OCI-LY1 (cell line): ENCODE data around the gene MAGEA2.
"Not testable (repeated sequence)": the region's sequence is repeated elsewhere in the genome, so short reads cannot be mapped to it uniquely, and the experiment has no call there.

ENCODE experiments used
- H2AFZ ChIP-seq: fragments of 200-600 bp; sonication (generic), shearing (Covaris generic); 2 replicates; pipeline ENCODE4 v1.6.0; 2014; ENCODE audit warnings: antibody characterized with exemption, mild to moderate bottlenecking, low read length
- H3F3A ChIP-seq: fragments of 200-600 bp; sonication (generic), shearing (Covaris generic); 2 replicates; pipeline ENCODE4 v1.6.0; 2014; ENCODE audit warnings: mild to moderate bottlenecking, antibody characterized with exemption, low read length, moderate library complexity; ENCODE audit not compliant: insufficient read depth
- H3K27ac ChIP-seq: fragments of 200-600 bp; sonication (generic); 2 replicates; pipeline ENCODE4 v1.5.1; 2014; ENCODE audit warnings: low read length, mixed run types, mild to moderate bottlenecking, low read depth; ENCODE audit not compliant: poor library complexity, severe bottlenecking
- H3K27me3 ChIP-seq: fragments of 200-600 bp; sonication (generic); 2 replicates; pipeline ENCODE4 v1.6.0; 2014; ENCODE audit warnings: antibody characterized with exemption, mild to moderate bottlenecking, low read length, moderate library complexity; ENCODE audit not compliant: insufficient read depth
- H3K36me3 ChIP-seq: fragments of 200-600 bp; sonication (generic); 2 replicates; pipeline ENCODE4 v1.6.1; 2014; ENCODE audit warnings: mild to moderate bottlenecking, antibody characterized with exemption, low read length, moderate library complexity, mixed read lengths; ENCODE audit not compliant: insufficient read depth
- H3K4me1 ChIP-seq: fragments of 200-600 bp; sonication (generic); 2 replicates; pipeline ENCODE4 v1.5.1; 2014; ENCODE audit warnings: mild to moderate bottlenecking, low read length, moderate library complexity; ENCODE audit not compliant: insufficient read depth, severe bottlenecking
- H3K4me2 ChIP-seq: fragments of 200-600 bp; sonication (generic), shearing (Covaris generic); 2 replicates; pipeline ENCODE4 v1.6.1; 2014; ENCODE audit warnings: low read length
- H3K4me3 ChIP-seq: fragments of 200-600 bp; sonication (generic); 2 replicates; pipeline ENCODE4 v1.5.1; 2014; ENCODE audit warnings: low read length, low read depth, mild to moderate bottlenecking, mixed read lengths; ENCODE audit not compliant: poor library complexity, severe bottlenecking
- H3K79me2 ChIP-seq: fragments of 200-600 bp; shearing (Covaris generic); 2 replicates; pipeline ENCODE4 v1.6.1; 2016; ENCODE audit warnings: mixed run types, low read length, mixed read lengths; ENCODE audit not compliant: insufficient read depth
- H3K9ac ChIP-seq: fragments of 200-600 bp; sonication (generic), shearing (Covaris generic); 2 replicates; pipeline ENCODE4 v1.6.1; 2014; ENCODE audit warnings: mild to moderate bottlenecking, low read length, mixed read lengths
- H3K9me2 ChIP-seq: fragments of 200-600 bp; sonication (generic), shearing (Covaris generic); 2 replicates; pipeline ENCODE4 v1.6.1; 2014; ENCODE audit warnings: low read depth, mild to moderate bottlenecking, low read length, mixed read lengths
- H3K9me3 ChIP-seq: fragments of 200-600 bp; shearing (Covaris generic); 2 replicates; pipeline ENCODE4 v1.6.1; 2014; ENCODE audit warnings: low read length, mixed read lengths
- H4K20me1 ChIP-seq: fragments of 200-600 bp; sonication (generic), shearing (Covaris generic); 2 replicates; pipeline ENCODE4 v1.6.0; 2016; ENCODE audit warnings: mild to moderate bottlenecking, low read length; ENCODE audit not compliant: insufficient read depth

MAGEA2 gene

GRCh38 chrX:152700390-152700789, 53.3 kb downstream of the MAGEA2 start:
- H3K9me2 ChIP-seq, H3K4me3 ChIP-seq, H3F3A ChIP-seq, H3K27me3 ChIP-seq, H3K4me1 ChIP-seq, H3K4me2 ChIP-seq, H3K36me3 ChIP-seq, H3K9ac ChIP-seq, H4K20me1 ChIP-seq, H3K79me2 ChIP-seq, H3K9me3 ChIP-seq, H2AFZ ChIP-seq, H3K27ac ChIP-seq: not testable (repeated sequence)
